GM10266 (cell line): ENCODE measurements around the gene OSBPL7.

ENCODE experiments used
- DNase-seq: peaks from one replicate; pipeline ENCODE4 v3.0.0; 2012; ENCODE audit errors: extremely low spot score
- CTCF ChIP-seq: IDR thresholded peaks from 2 replicates; pipeline ENCODE4 v1.5.1; 2012; ENCODE audit warnings: mild to moderate bottlenecking, low read depth; ENCODE audit not compliant: control insufficient read depth, insufficient read depth; ENCODE audit errors: missing control alignments

The OSBPL7 gene

GRCh38 chr17:47792979-47793378 lies 28.6 kb downstream of the OSBPL7 start:
- no peak for TF ChIP-seq CTCF
- DNase-seq: no peak

- TF ChIP-seq CTCF: no peak
- DNase-seq: no peak
Measured at GRCh38 chr17:47792457-47792856, 29.1 kb downstream of the OSBPL7 start.

- no peak for TF ChIP-seq CTCF
- DNase-seq: no peak
Measured at GRCh38 chr17:47791025-47791424, 30.6 kb downstream of the OSBPL7 start.

GRCh38 chr17:47789611-47790561 lies 31.7 kb downstream of the OSBPL7 start:
- DNase-seq: peak; percentile 79

GRCh38 chr17:47785538-47786123 lies 36.0 kb downstream of the OSBPL7 start:
- no peak for DNase-seq
- no peak for TF ChIP-seq CTCF

More at GRCh38 chr17:47789611-47790561, 31.7 kb downstream of the OSBPL7 start:
- TF ChIP-seq CTCF: peak; percentile 75

- TF ChIP-seq CTCF: no peak
- no peak for DNase-seq
Measured at GRCh38 chr17:47781397-47781796, 40.2 kb downstream of the OSBPL7 start.

GRCh38 chr17:47778184-47778635 lies 43.4 kb downstream of the OSBPL7 start:
- no peak for DNase-seq
- TF ChIP-seq CTCF: no peak
